Measurements from ENCODE around the gene HIBADH. TPM values are rescaled to one million over a fixed set of nuclear protein-coding genes. Genes with fewer than 3 reads are reported as not detected.

HIBADH gene
- polyA plus RNA-seq, 1 donor (not counting 4 experiments of a cell fraction or from before 2014, with no cell fraction given) = 42.6 TPM

DNA sequence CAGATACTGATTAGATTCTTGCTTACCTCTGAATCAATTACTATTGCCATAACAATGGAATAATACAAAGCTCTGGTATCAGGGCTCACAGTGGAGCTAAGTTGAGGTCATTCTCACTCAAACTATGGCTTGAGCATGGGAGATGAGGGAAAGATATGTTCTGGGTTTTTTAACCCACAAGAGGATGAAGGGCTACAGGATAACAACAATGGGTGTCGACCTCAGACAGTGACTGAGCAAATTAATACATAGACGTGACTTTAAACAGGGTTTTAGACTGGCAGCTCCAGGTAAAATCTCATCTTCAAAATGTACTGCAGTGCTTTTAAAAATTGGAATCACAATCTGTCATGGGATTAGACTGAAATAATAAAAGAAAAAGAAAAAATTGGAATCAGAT lies 7.5 kb upstream of the HIBADH start:
- H3K4me1 ChIP-seq (ENCODE audit: control insufficient read depth, extremely low read depth, insufficient read depth, low read length) = no peaks in the 10 kb centered on the region
- H4K20me1 ChIP-seq (ENCODE audit: control insufficient read depth, extremely low read depth, insufficient read depth, low read length) = no peaks in the 10 kb centered on the region
- FAIRE-seq (no peak), DNase-seq (ENCODE audit: low read depth, low spot score) (no peak)
- no peaks in the 10 kb centered on the region for H3K9me3 ChIP-seq (ENCODE audit: control insufficient read depth, low read depth, low read length)
- H3K27me3 ChIP-seq (ENCODE audit: control insufficient read depth, extremely low read depth, insufficient read depth, low read length) = no peaks in the 10 kb centered on the region
- H3K4me2 ChIP-seq (ENCODE audit: control insufficient read depth, extremely low read depth, insufficient read depth, low read depth, low read length) = no peak overlapping the region
- no peaks in the 10 kb centered on the region for H3K79me2 ChIP-seq (ENCODE audit: control insufficient read depth, insufficient read depth, low read length)
- no peaks in the 10 kb centered on the region for H3K9me1 ChIP-seq (ENCODE audit: control insufficient read depth, extremely low read depth, insufficient read depth, low read length)
- no peak overlapping the region for H3K27ac ChIP-seq (ENCODE audit: control insufficient read depth, insufficient read depth, low read length)
- H3K4me3 ChIP-seq (ENCODE audit: control insufficient read depth in 2 of 3, extremely low read depth in 1 of 3, insufficient read depth in 2 of 3, low read depth in 1 of 3, low read length in 3 of 3) = no peak overlapping the region
- TF ChIP-seq CTCF (optimal IDR thresholded peaks at IDR 0.05 in 1 of 3, IDR thresholded peaks at IDR 0.05 in 1 of 3, conservative IDR thresholded peaks at IDR 0.05 in 1 of 3; ENCODE audit: extremely low read depth in 1 of 3, insufficient read depth in 2 of 3, low read length in 3 of 3) (no peak), EZH2 (IDR thresholded peaks at IDR 0.05; ENCODE audit: low read length) (no peak)
- dilution Hi-C loops (cut with MboI; ENCODE audit: extremely low pct_ligation_motif_present, low sequenced_read_pairs) = no loop called here
- no peak overlapping the region for H2AFZ ChIP-seq (ENCODE audit: control insufficient read depth, low read length)
- H3K36me3 ChIP-seq (ENCODE audit: control insufficient read depth in 2 of 2, extremely low read depth in 1 of 2, insufficient read depth in 2 of 2, low read length in 2 of 2) = no peaks in the 10 kb centered on the region
- H3K9ac ChIP-seq (ENCODE audit: control insufficient read depth, extremely low read depth, insufficient read depth, low read length) = no peak overlapping the region

- Histone ChIP-seq H2AFZ (ENCODE audit: control insufficient read depth, low read length) (no peak overlapping the region), H3K4me3 (ENCODE audit: control insufficient read depth in 2 of 3, extremely low read depth in 1 of 3, insufficient read depth in 2 of 3, low read depth in 1 of 3, low read length in 3 of 3) (no peak overlapping the region), H3K27ac (ENCODE audit: control insufficient read depth, insufficient read depth, low read length) (no peak overlapping the region), H3K9me3 (ENCODE audit: control insufficient read depth, low read depth, low read length) (no peaks in the 10 kb centered on the region), H4K20me1 (ENCODE audit: control insufficient read depth, extremely low read depth, insufficient read depth, low read length) (no peaks in the 10 kb centered on the region), H3K4me2 (ENCODE audit: control insufficient read depth, extremely low read depth, insufficient read depth, low read depth, low read length) (no peak overlapping the region), H3K79me2 (ENCODE audit: control insufficient read depth, insufficient read depth, low read length) (peaks cover 7% of the 10 kb centered on the region), H3K4me1 (ENCODE audit: control insufficient read depth, extremely low read depth, insufficient read depth, low read length) (peaks cover 5% of the 10 kb centered on the region), H3K27me3 (ENCODE audit: control insufficient read depth, extremely low read depth, insufficient read depth, low read length) (no peaks in the 10 kb centered on the region), H3K9me1 (ENCODE audit: control insufficient read depth, extremely low read depth, insufficient read depth, low read length) (no peaks in the 10 kb centered on the region), H3K9ac (ENCODE audit: control insufficient read depth, extremely low read depth, insufficient read depth, low read length) (no peak overlapping the region), H3K36me3 (ENCODE audit: control insufficient read depth in 2 of 2, extremely low read depth in 1 of 2, insufficient read depth in 2 of 2, low read length in 2 of 2) (no peaks in the 10 kb centered on the region)
- no peak for FAIRE-seq
- no peak for TF ChIP-seq EZH2 (IDR thresholded peaks at IDR 0.05; ENCODE audit: low read length)
- TF ChIP-seq CTCF (optimal IDR thresholded peaks at IDR 0.05 in 1 of 3, IDR thresholded peaks at IDR 0.05 in 1 of 3, conservative IDR thresholded peaks at IDR 0.05 in 1 of 3; ENCODE audit: extremely low read depth in 1 of 3, insufficient read depth in 2 of 3, low read length in 3 of 3) = no peak
- dilution Hi-C loops (cut with MboI; ENCODE audit: extremely low pct_ligation_motif_present, low sequenced_read_pairs) = no loop called here
- DNase-seq (ENCODE audit: low read depth, low spot score) = no peak
Measured at GRCh38 chr7:27665531-27665930, 2.8 kb upstream of the HIBADH start.
